Suprapubic skin (tissue), 4 donors: ENCODE measurements around the gene RBMS3.

Source experiments
- CTCF ChIP-seq, 2 donors: fragments of 200-600 bp in 1 of 2; fragments of 450-650 bp in 1 of 2; sonication (generic) in 1 of 2; IDR thresholded peaks; one replicate each; pipeline ENCODE4 v1.5.1; 2016 to 2019; ENCODE audit warnings: antibody characterized with exemption in 2 of 2, mild to moderate bottlenecking in 1 of 2, moderate library complexity in 1 of 2
- EP300 ChIP-seq: sonication (generic); formaldehyde crosslinking; IDR thresholded peaks from one replicate; pipeline ENCODE4 v1.6.1; 2017; ENCODE audit warnings: antibody characterized with exemption
- POLR2A ChIP-seq, 2 donors: fragments of 450-650 bp; IDR thresholded peaks; one replicate each; pipeline ENCODE4 v1.6.1; 2017; ENCODE audit warnings: antibody characterized with exemption in 2 of 2, mild to moderate bottlenecking in 2 of 2, moderate library complexity in 2 of 2
- POLR2AphosphoS5 ChIP-seq, 3 donors: sonication (generic); formaldehyde crosslinking; IDR thresholded peaks; one replicate each; pipeline ENCODE4 v1.6.1; 2017; ENCODE audit warnings: antibody characterized with exemption in 3 of 3

- no peak for TF ChIP-seq EP300
- no peak for TF ChIP-seq CTCF (IDR thresholded peaks at IDR 0.05)
- no peak for TF ChIP-seq POLR2AphosphoS5 (IDR thresholded peaks at IDR 0.05)
- no peak for TF ChIP-seq POLR2A (IDR thresholded peaks at IDR 0.05)
Measured at GRCh38 chr3:29349049-29349448, 68.2 kb downstream of the RBMS3 start.
